Upper lobe of left lung (tissue), 6 donors: Measurements from ENCODE around the gene COL15A1. TPM values are rescaled to one million over a fixed set of nuclear protein-coding genes. Genes with fewer than 3 reads are reported as not detected.
A peak's percentile ranks its signal among the peaks of the same experiment; 100 is the strongest.

ENCODE experiments used
- ATAC-seq, 2 donors: fragments of 200-7000 bp; cut with Tn5 transposase; one replicate each; pipeline ENCODE4 v1.9.1; 2022; ENCODE audit warnings: mild to moderate bottlenecking in 2 of 2, moderate library complexity in 2 of 2; ENCODE audit not compliant: low FRiP score in 2 of 2
- DNase-seq, 2 donors: peaks; one replicate each; pipeline ENCODE4 v3.0.0-alpha.2; 2019 to 2020
- H3K27ac ChIP-seq, 4 donors: fragments of 200-600 bp; sonication (generic); one replicate each; pipeline ENCODE4 v1.5.1; 2016 to 2019
- H3K27me3 ChIP-seq, 4 donors: fragments of 200-600 bp; sonication (generic); one replicate each; pipeline ENCODE4 v1.5.1; 2017 to 2019
- H3K36me3 ChIP-seq, 4 donors: fragments of 200-600 bp; sonication (generic); one replicate each; pipeline ENCODE4 v1.5.1; 2016 to 2019
- H3K4me1 ChIP-seq, 4 donors: fragments of 200-600 bp; sonication (generic); one replicate each; pipeline ENCODE4 v1.5.1; 2018 to 2019
- H3K4me3 ChIP-seq, 4 donors: fragments of 200-600 bp; sonication (generic); one replicate each; pipeline ENCODE4 v1.5.1; 2017 to 2019; ENCODE audit warnings: mild to moderate bottlenecking in 2 of 4, moderate library complexity in 1 of 4
- H3K9me3 ChIP-seq, 4 donors: fragments of 200-600 bp; sonication (generic); one replicate each; pipeline ENCODE4 v1.5.1; 2018 to 2019
- EP300 ChIP-seq, 4 donors: sonication (generic); formaldehyde crosslinking; IDR thresholded peaks; one replicate each; pipeline ENCODE4 v1.5.1; 2017; ENCODE audit warnings: antibody characterized with exemption in 4 of 4, control low read depth in 2 of 4
- POLR2A ChIP-seq, 4 donors: fragments of 450-650 bp; IDR thresholded peaks; one replicate each; pipeline ENCODE4 v1.5.1; 2016 to 2017; ENCODE audit warnings: antibody characterized with exemption in 4 of 4, mild to moderate bottlenecking in 2 of 4
- POLR2AphosphoS5 ChIP-seq, 2 donors: sonication (generic); formaldehyde crosslinking; IDR thresholded peaks; one replicate each; pipeline ENCODE4 v1.5.1; 2017; ENCODE audit warnings: antibody characterized with exemption in 2 of 2
- WGBS, 2 donors: methylation state at CpG; one replicate each; pipeline ENCODE4 v1.1.5; 2017 to 2018; 5-methylcytosine and 5-hydroxymethylcytosine counted together
- total RNA-seq, 6 donors: library from RNA; depleted of rRNA in 4 of 6; stranded (reverse); fragments of >200 nt in 4 of 6; gene quantifications; one replicate each; pipeline versions ENCODE4 v1.1.0 to v1.2.1, GENCODE V29; 2016 to 2021
- TF ChIP-seq, protein P1 (sequence below), 6 experiments: fragments of 450-650 bp in 4 of 6; fragments of 200-600 bp in 2 of 6; sonication (generic) in 2 of 6; IDR thresholded peaks; one replicate each; pipeline ENCODE4 v1.5.1; 2016 to 2019; ENCODE audit warnings: antibody characterized with exemption in 6 of 6
- donor health status: DM: no; HTN: no; CAD: no; lungs with moderate emphysema.
- donor health status: DM: no; HTN: yes; CAD: no; lungs with severe emphysema.

The COL15A1 gene
- total RNA-seq = 10 to 100 TPM in 1 of 6 donors, 1 to 10 TPM in 5; 1.0 to 17.9 (median 2.7) TPM

DNA sequence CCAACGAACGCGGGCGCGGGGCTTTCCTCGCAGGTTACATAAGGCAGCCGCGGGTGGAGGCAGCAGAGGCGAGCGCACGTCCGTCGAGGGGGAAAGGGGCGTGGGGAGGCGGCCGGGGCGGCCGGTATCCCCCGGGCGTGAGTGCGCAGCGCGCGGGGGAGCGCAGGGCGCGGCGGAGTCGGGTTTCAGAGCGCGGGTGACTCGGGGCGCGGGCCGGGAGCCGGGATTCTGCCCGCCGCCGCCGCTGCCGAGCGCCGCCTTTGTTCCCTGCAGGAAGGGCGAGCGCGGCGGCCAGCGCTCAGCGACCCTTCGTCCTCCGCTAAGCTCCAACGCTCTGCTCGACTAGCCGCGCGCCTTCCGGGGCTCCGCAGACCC is at the start of gene COL15A1:
Gene COL15A1, plus strand, starts transcription at position 226 of the 375 bp plus-strand sequence. CDS start 155 bp downstream, outside the sequence.
- H3K4me1 ChIP-seq = peaks cover 8 to 15% (median 11%) of the 10 kb centered on the region in 4 donors
- TF ChIP-seq, protein P1, sequence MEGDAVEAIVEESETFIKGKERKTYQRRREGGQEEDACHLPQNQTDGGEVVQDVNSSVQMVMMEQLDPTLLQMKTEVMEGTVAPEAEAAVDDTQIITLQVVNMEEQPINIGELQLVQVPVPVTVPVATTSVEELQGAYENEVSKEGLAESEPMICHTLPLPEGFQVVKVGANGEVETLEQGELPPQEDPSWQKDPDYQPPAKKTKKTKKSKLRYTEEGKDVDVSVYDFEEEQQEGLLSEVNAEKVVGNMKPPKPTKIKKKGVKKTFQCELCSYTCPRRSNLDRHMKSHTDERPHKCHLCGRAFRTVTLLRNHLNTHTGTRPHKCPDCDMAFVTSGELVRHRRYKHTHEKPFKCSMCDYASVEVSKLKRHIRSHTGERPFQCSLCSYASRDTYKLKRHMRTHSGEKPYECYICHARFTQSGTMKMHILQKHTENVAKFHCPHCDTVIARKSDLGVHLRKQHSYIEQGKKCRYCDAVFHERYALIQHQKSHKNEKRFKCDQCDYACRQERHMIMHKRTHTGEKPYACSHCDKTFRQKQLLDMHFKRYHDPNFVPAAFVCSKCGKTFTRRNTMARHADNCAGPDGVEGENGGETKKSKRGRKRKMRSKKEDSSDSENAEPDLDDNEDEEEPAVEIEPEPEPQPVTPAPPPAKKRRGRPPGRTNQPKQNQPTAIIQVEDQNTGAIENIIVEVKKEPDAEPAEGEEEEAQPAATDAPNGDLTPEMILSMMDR (IDR thresholded peaks at IDR 0.05) = no peak
- H3K27me3 ChIP-seq = peaks cover 0 to 10% (median 6%) of the 10 kb centered on the region in 4 donors
- ATAC-seq = peak in 1 of 2 donors; percentile 80
- peak in 1 of 2 donors; percentile 89 for DNase-seq
- H3K4me3 ChIP-seq = peak within 1 kb of the TSS in 3 of 4 donors; percentile 34 to 50 (median 41)
- H3K27ac ChIP-seq = peak within 1 kb of the TSS in 1 of 4 donors; percentile 17
- WGBS, 2 donors = 2% methylated on average over 41 of the region's 58 CpGs; no CpG with 5 or more reads in 1 of the 2 donors
- H3K36me3 ChIP-seq = no peaks in the 10 kb centered on the region
- no peaks in the 10 kb centered on the region for H3K9me3 ChIP-seq

DNA sequence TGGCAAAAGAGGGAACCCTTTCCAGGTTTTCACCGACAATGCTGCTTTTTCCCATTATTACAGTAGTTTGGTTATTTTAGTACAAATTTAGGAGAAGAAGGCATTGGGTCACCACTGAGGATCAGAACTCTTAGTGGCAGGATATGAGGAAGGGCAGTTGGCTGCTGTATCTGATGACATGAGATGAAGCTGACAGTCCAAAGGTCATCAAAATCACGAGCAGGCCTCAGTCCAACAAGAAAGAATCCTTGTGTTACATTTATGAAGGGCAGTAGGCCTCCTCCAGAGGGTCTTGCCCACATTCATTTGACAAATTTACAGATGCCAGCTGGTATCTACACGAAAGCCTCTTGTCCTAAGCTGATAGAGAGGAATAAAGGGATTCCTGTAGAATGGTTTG is 49.5 kb upstream of the COL15A1 start:
- TF ChIP-seq POLR2AphosphoS5 (IDR thresholded peaks at IDR 0.05) (no peak), EP300 (IDR thresholded peaks at IDR 0.05) (no peak), POLR2A (IDR thresholded peaks at IDR 0.05) (no peak)
- TF ChIP-seq, protein P1 (IDR thresholded peaks at IDR 0.05) = no peak

DNA sequence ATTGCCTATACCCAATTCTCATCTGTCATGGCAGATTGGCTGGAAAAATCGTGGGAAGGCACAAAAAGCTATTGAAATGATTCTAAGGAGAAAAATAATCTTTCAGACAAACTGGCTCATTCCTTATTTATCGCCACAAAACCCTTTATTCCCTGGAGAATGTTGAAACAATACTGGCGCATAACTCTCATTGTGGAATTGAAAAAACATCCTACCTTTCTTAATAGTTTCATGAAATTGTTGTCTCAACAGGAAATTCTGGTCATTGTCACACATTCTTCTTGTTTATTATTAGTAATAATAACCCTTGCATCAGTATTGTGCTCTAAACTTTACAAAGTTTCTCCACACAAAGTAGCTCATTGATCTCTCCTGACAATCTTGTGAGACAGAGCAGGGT is 48.9 kb upstream of the COL15A1 start:
- WGBS, 2 donors = 48 to 68% methylated on average over 3 of the region's 3 CpGs
- TF ChIP-seq EP300 (IDR thresholded peaks at IDR 0.05) (no peak), POLR2A (IDR thresholded peaks at IDR 0.05) (no peak), POLR2AphosphoS5 (IDR thresholded peaks at IDR 0.05) (no peak)
- TF ChIP-seq, protein P1 (IDR thresholded peaks at IDR 0.05) = no peak

More for the DNA sequence above, 49.5 kb upstream of the COL15A1 start:
- H3K27ac ChIP-seq = no peak overlapping the region
- no peaks in the 10 kb centered on the region for H3K27me3 ChIP-seq
- no peaks in the 10 kb centered on the region for H3K36me3 ChIP-seq
- ATAC-seq = no peak
- 82 to 91% methylated on average over 3 of the region's 3 CpGs for WGBS, 2 donors
- H3K9me3 ChIP-seq = no peaks in the 10 kb centered on the region
- H3K4me1 ChIP-seq = no peaks in the 10 kb centered on the region
- H3K4me3 ChIP-seq = no peak overlapping the region
- DNase-seq = no peak

DNA sequence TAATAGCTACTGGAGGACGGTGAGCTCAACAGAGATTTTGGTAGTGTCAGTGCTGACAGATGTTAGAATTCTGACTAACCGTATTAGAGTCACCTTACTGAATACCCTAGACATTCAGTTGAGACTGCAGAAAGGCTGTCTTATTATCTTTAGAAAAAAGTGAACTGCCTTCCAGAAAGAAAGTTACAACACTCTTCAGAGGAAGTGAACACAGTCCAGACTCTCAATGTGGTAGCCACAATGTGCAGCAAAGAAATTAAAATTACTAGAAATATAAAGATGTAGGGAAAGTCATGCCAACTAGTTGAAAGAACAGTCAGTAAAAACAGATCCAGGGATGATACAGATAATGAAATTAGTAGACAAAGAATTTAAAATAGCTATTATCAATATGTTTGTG is 47.1 kb upstream of the COL15A1 start:
- 79 to 85% methylated on average over 2 of the region's 2 CpGs for WGBS, 2 donors
- Histone ChIP-seq H3K27me3 (no peaks in the 10 kb centered on the region), H3K27ac (no peak overlapping the region), H3K9me3 (no peaks in the 10 kb centered on the region), H3K4me3 (no peak overlapping the region), H3K4me1 (no peaks in the 10 kb centered on the region), H3K36me3 (no peaks in the 10 kb centered on the region)
- ATAC-seq (no peak), DNase-seq (no peak)
- TF ChIP-seq POLR2AphosphoS5 (IDR thresholded peaks at IDR 0.05) = no peak
- TF ChIP-seq POLR2A (IDR thresholded peaks at IDR 0.05) = no peak
- TF ChIP-seq EP300 (IDR thresholded peaks at IDR 0.05) = no peak
- TF ChIP-seq, protein P1 (IDR thresholded peaks at IDR 0.05) = no peak

More for the DNA sequence above, 48.9 kb upstream of the COL15A1 start:
- no peak overlapping the region for H3K4me3 ChIP-seq
- DNase-seq (no peak), ATAC-seq (no peak)
- no peaks in the 10 kb centered on the region for H3K4me1 ChIP-seq
- no peak overlapping the region for H3K27ac ChIP-seq
- H3K9me3 ChIP-seq = no peaks in the 10 kb centered on the region
- H3K27me3 ChIP-seq = no peaks in the 10 kb centered on the region
- no peaks in the 10 kb centered on the region for H3K36me3 ChIP-seq

DNA sequence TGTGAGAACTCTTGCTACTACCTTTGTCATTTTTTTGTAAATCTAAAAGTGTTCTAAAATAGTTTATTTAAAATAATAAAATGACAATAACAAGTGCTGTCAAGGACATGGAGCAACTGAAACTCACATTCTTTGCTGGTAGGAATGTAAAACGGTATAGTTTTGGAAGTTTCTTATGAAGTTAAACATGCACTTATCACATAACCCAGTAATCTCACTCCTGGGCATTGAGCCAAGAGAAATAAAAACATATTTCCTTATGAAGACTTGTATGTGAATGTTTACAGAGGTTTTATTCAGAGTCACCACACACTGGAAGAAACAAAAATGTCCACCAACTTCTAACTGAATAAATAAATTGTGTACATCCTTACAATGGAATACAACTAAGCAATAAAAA is 46.0 kb upstream of the COL15A1 start:
- WGBS, 2 donors = 45 to 50% methylated on average over 1 of the region's 1 CpG
- DNase-seq (no peak), ATAC-seq (no peak)
- H3K36me3 ChIP-seq = no peaks in the 10 kb centered on the region
- no peaks in the 10 kb centered on the region for H3K4me1 ChIP-seq
- no peaks in the 10 kb centered on the region for H3K27me3 ChIP-seq
- no peak overlapping the region for H3K27ac ChIP-seq
- no peak overlapping the region for H3K4me3 ChIP-seq
- H3K9me3 ChIP-seq = no peaks in the 10 kb centered on the region
- TF ChIP-seq EP300 (IDR thresholded peaks at IDR 0.05) (no peak), POLR2A (IDR thresholded peaks at IDR 0.05) (no peak), POLR2AphosphoS5 (IDR thresholded peaks at IDR 0.05) (no peak)
- TF ChIP-seq, protein P1 (IDR thresholded peaks at IDR 0.05) = no peak
